Measurements from ENCODE around the gene ATL2. TPM values are rescaled to one million over a fixed set of nuclear protein-coding genes. Genes with fewer than 3 reads are reported as not detected.

Gene ATL2
- total RNA-seq, 2 donors from 2014 or later = 70.9 to 88.7 TPM

DNA sequence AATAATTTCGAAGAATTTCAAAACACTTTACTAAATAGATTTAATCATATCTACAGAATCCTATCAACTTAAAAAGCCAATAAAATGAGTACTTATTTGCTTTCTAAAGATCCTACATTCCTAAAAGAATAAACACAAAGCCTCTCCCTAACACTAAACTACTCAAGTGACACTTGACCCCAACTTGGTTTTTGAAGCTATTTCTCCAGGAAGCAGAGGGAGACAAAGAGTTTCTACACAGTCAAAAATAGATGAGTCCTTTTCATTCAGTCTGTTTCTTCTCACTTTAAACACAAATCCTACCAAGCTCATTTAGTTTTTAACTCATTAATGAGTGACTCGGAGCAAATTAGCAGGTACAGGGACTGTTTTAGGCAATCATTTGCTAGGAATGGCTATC lies 2.1 kb downstream of the ATL2 start:
- Histone ChIP-seq H3K9me3 (no peaks in the 10 kb centered on the region), H3K36me3 (no peaks in the 10 kb centered on the region), H3K4me3 (peak overlapping the region; percentile 87 to 99), H3K4me1 (replicated peaks) (no peaks in the 10 kb centered on the region), H3K27ac (peak overlapping the region; percentile 95 to 99), H3K27me3 (replicated peaks; ENCODE audit: insufficient read depth) (no peaks in the 10 kb centered on the region)
- intact Hi-C loops (cut with DNase I) = loop anchor here (5.0 to 10.0 kb wide), 3 partner anchors 48 to 222 kb away; no protein-coding TSS in a partner anchor
- TF ChIP-seq POLR2AphosphoS5 (IDR thresholded peaks at IDR 0.05) = no peak
- TF ChIP-seq, protein P1, sequence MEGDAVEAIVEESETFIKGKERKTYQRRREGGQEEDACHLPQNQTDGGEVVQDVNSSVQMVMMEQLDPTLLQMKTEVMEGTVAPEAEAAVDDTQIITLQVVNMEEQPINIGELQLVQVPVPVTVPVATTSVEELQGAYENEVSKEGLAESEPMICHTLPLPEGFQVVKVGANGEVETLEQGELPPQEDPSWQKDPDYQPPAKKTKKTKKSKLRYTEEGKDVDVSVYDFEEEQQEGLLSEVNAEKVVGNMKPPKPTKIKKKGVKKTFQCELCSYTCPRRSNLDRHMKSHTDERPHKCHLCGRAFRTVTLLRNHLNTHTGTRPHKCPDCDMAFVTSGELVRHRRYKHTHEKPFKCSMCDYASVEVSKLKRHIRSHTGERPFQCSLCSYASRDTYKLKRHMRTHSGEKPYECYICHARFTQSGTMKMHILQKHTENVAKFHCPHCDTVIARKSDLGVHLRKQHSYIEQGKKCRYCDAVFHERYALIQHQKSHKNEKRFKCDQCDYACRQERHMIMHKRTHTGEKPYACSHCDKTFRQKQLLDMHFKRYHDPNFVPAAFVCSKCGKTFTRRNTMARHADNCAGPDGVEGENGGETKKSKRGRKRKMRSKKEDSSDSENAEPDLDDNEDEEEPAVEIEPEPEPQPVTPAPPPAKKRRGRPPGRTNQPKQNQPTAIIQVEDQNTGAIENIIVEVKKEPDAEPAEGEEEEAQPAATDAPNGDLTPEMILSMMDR (IDR thresholded peaks at IDR 0.05) = peak in 1 of 4 experiments; percentile 15
- no peak for TF ChIP-seq POLR2A (IDR thresholded peaks at IDR 0.05)
- no peak for DNase-seq (ENCODE audit: low spot score)
- 50% methylated on average over 2 of the region's 2 CpGs for WGBS

DNA sequence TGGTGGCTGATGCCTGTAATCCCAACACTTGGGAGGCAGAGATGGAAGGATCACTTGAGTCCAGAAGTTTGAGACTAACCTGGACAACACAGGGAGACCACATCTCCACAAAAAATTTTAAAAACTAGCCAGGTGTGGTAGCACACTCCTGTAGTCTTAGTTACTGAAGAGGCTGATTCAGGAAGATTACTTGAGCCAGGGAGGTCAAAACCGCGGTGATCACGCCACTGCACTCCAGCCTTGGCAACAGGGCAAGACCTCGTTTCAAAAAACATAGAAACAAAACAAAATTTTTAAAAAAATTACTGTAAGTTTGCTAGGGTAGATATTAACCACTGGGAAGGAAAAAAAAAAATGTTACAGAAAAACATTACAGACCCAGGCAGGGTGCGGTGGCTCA lies 5.8 kb downstream of the ATL2 start:
- no peak for TF ChIP-seq POLR2A (IDR thresholded peaks at IDR 0.05)
- TF ChIP-seq POLR2AphosphoS5 (IDR thresholded peaks at IDR 0.05) = no peak
- TF ChIP-seq, protein P1 (IDR thresholded peaks at IDR 0.05) = no peak
- Histone ChIP-seq H3K36me3 (no peaks in the 10 kb centered on the region), H3K27ac (no peak overlapping the region), H3K4me1 (replicated peaks) (no peaks in the 10 kb centered on the region), H3K27me3 (replicated peaks; ENCODE audit: insufficient read depth) (no peaks in the 10 kb centered on the region), H3K9me3 (no peaks in the 10 kb centered on the region), H3K4me3 (no peak overlapping the region)
- intact Hi-C loops (cut with DNase I) = loop anchor here (5.0 to 10.0 kb wide), 2 partner anchors 44 to 134 kb away; no protein-coding TSS in a partner anchor
- no peak for DNase-seq (ENCODE audit: low spot score)
- 80% methylated on average over 5 of the region's 5 CpGs for WGBS

DNA sequence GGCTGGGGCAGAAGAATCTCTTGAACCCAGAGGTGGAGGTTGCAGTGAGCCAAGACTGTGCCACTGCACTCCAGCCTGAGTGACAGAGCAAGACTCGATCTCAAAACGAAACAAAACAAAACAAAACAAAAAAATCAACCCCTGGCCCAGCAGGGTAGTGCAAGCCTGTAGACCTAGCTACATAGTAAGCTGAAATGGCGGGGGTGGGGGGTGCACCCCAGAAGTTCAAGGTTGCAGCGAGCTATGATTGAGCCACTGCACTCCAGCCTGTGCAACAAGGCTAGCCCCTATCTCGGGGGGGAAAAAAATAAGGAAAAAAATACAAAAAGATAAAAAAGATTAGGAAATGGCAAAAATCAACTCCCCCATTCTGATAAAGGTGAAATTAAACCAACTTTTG lies 6.4 kb downstream of the ATL2 start:
- DNase-seq (ENCODE audit: low spot score) = no peak
- H3K27me3 ChIP-seq (replicated peaks; ENCODE audit: insufficient read depth) = no peaks in the 10 kb centered on the region
- no peak overlapping the region for H3K4me3 ChIP-seq
- WGBS = 94% methylated on average over 5 of the region's 5 CpGs
- TF ChIP-seq POLR2A (IDR thresholded peaks at IDR 0.05) (no peak), POLR2AphosphoS5 (IDR thresholded peaks at IDR 0.05) (no peak)
- H3K4me1 ChIP-seq (replicated peaks) = no peaks in the 10 kb centered on the region
- H3K9me3 ChIP-seq = no peaks in the 10 kb centered on the region
- no peaks in the 10 kb centered on the region for H3K36me3 ChIP-seq
- no peak overlapping the region for H3K27ac ChIP-seq
- intact Hi-C loops (cut with DNase I) = loop anchor here (5.0 to 10.0 kb wide), 2 partner anchors 43 to 134 kb away; no protein-coding TSS in a partner anchor

DNA sequence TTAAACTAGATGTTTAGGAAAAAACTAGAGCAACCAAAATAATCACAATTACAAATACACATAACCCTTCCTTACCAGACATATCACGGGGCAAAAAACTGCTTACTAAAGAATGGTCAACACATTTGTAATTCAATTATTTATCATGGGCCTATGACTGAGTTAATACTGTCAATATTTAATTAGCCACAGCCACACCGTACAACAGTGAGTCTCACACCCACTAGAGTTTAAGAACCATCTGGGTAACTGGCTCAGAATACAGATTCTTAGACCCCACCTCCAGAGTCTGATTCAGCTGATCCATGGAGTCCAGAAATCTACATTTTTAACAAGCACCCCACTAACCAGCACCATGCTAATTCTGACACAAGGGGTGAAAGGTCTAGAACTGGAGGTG lies 14.8 kb downstream of the ATL2 start:
- DNase-seq (ENCODE audit: low spot score) = no peak
- no peaks in the 10 kb centered on the region for H3K36me3 ChIP-seq
- intact Hi-C loops (cut with DNase I) = no loop called here
- no peak for TF ChIP-seq POLR2A (IDR thresholded peaks at IDR 0.05)
- TF ChIP-seq, protein P1 (IDR thresholded peaks at IDR 0.05) = no peak
- TF ChIP-seq POLR2AphosphoS5 (IDR thresholded peaks at IDR 0.05) = no peak
- 62% methylated on average over 2 of the region's 2 CpGs for WGBS
- H3K27ac ChIP-seq = no peak overlapping the region
- no peak overlapping the region for H3K4me3 ChIP-seq
- H3K27me3 ChIP-seq (replicated peaks; ENCODE audit: insufficient read depth) = no peaks in the 10 kb centered on the region
- no peaks in the 10 kb centered on the region for H3K4me1 ChIP-seq (replicated peaks)
- H3K9me3 ChIP-seq = no peaks in the 10 kb centered on the region

DNA sequence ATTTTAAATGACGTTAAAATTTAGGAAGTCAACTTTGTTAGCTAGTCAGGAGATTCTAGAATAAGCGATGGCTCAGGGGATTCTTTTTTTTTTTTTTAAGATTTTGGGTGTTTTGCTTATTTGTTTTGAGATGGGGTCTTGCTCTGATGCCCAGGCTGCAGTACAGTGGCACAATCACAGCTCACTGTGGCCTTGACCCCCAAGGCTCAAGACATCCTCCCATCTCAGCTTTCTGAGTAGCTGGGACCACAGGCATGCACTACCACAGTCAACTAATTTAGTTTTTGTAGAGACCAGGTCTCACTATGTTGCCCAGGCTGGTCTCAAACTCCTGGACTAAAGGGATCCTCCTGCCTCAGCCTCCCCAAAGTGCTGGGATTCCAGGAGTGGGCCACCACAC lies 16.9 kb downstream of the ATL2 start:
- Histone ChIP-seq H3K9me3 (no peaks in the 10 kb centered on the region), H3K4me1 (replicated peaks) (no peaks in the 10 kb centered on the region), H3K27ac (no peak overlapping the region), H3K27me3 (replicated peaks; ENCODE audit: insufficient read depth) (no peaks in the 10 kb centered on the region), H3K36me3 (no peaks in the 10 kb centered on the region), H3K4me3 (no peak overlapping the region)
- intact Hi-C loops (cut with DNase I) = no loop called here
- WGBS = 69% methylated on average over 2 of the region's 2 CpGs
- no peak for DNase-seq (ENCODE audit: low spot score)
- TF ChIP-seq, protein P1 (IDR thresholded peaks at IDR 0.05) = no peak
- TF ChIP-seq POLR2AphosphoS5 (IDR thresholded peaks at IDR 0.05) = no peak
- no peak for TF ChIP-seq POLR2A (IDR thresholded peaks at IDR 0.05)

Data from prostate gland (tissue), 2 donors.